HUDEP-2 (cell line): Measurements from ENCODE around the gene ABLIM3.

Experiments
- DNase-seq, 76 experiments: peaks; one replicate each; lab custom pipeline; 2025; ENCODE audit not compliant: unreplicated experiment in 76 of 76; lab: John Stamatoyannopoulos, UW

The ABLIM3 gene

GRCh38 chr5:149215478-149216090, 74.3 kb downstream of the ABLIM3 start:
- DNase-seq: no peak

- no peak for DNase-seq
Observed at GRCh38 chr5:149216496-149216895, 75.2 kb downstream of the ABLIM3 start.

GRCh38 chr5:149217096-149217802, 76.0 kb downstream of the ABLIM3 start:
- no peak for DNase-seq

- DNase-seq: no peak
Observed at GRCh38 chr5:149217803-149218155, 76.5 kb downstream of the ABLIM3 start.

- DNase-seq: no peak
Observed at GRCh38 chr5:149219584-149219983, 78.3 kb downstream of the ABLIM3 start.

- no peak for DNase-seq
Observed at GRCh38 chr5:149220750-149221149, 79.5 kb downstream of the ABLIM3 start.

GRCh38 chr5:149221326-149221725, 80.0 kb downstream of the ABLIM3 start:
- no peak for DNase-seq

- DNase-seq: no peak
Observed at GRCh38 chr5:149221731-149222342, 80.5 kb downstream of the ABLIM3 start.

GRCh38 chr5:149223081-149223848, 82.0 kb downstream of the ABLIM3 start:
- no peak for DNase-seq

- no peak for DNase-seq
Observed at GRCh38 chr5:149224282-149224681, 83.0 kb downstream of the ABLIM3 start.

GRCh38 chr5:149227168-149227826, 86.0 kb downstream of the ABLIM3 start:
- no peak for DNase-seq

- peak in 24 of 76 experiments; percentile 2 to 34 (median 10) for DNase-seq
Observed at GRCh38 chr5:149228618-149229297, 87.5 kb downstream of the ABLIM3 start.

GRCh38 chr5:149229298-149229937, 88.1 kb downstream of the ABLIM3 start:
- DNase-seq: no peak

GRCh38 chr5:149235841-149236240, 94.5 kb downstream of the ABLIM3 start:
- DNase-seq: no peak

GRCh38 chr5:149237662-149238061, 96.4 kb downstream of the ABLIM3 start:
- no peak for DNase-seq

GRCh38 chr5:149238540-149238939, 97.2 kb downstream of the ABLIM3 start:
- DNase-seq: no peak

GRCh38 chr5:149239917-149240316, 98.6 kb downstream of the ABLIM3 start:
- DNase-seq: no peak

- no peak for DNase-seq
Observed at GRCh38 chr5:149240354-149240998, 99.2 kb downstream of the ABLIM3 start.

- DNase-seq: no peak
Observed at GRCh38 chr5:149242339-149242738, 101.0 kb downstream of the ABLIM3 start.
